Amniotic stem cell (primary cell): ENCODE data around the gene TATDN3.
"Not testable (repeated sequence)": the region's sequence is repeated elsewhere in the genome, so short reads cannot be mapped to it uniquely, and the experiment has no call there.

ENCODE experiments used
- DNase-seq: peaks from one replicate; lab custom pipeline; 2025; lab: John Stamatoyannopoulos, UW

TATDN3 gene

DNA sequence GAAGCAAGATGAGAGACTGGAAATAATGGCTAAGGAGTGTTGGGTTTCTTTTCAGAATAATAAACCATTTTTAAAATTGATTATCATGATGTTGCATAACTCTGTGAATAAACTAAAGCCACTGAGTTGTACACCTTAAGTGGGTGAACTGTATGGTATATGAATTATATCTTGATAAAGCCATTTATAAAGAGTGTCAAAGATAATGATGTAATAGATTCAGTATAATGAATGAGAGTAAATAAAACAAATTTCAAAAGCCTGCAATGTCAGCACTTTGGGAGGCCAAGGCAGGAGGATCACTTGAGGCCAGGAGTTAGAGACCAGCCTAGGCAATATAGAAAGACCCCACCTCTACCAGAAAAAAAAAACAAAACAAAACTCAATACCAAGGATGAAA, 16.5 kb upstream of the TATDN3 start:
- no peak for DNase-seq

DNA sequence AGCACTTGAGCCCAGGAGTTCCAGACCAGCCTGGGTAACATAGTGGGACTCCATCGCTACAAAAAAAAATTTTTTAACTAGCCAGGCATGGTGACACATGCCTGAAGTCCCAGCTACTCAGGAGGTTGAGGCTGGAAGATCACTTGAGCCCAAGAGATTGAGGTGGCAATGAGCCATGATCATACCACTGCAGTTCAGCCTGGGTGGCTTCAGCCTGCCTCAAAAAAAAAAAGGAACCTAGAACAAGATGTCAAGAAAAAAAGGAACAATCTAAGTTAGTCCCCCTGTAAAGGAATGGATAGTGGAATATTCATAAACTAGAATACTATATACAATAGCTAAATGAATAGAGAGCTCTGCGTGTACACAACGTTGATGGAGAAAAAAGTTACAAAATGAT, 14.5 kb upstream of the TATDN3 start:
- no peak for DNase-seq

DNA sequence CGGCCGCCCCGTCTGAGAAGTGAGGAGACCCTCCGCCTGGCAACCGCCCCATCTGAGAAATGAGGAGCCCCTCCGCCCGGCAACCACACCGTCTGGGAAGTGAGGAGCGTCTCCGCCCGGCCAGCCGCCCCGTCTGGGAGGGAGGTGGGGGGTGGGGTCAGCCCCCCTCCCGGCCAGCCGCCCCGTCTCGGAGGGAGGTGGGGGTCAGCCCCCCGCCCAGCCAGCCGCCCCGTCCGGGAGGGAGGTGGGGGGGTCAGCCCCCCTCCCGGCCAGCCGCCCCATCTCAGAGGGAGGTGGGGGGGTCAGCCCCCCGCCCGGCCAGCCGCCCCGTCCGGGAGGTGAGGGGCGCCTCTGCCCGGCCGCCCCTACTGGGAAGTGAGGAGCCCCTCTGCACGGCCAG, 12.6 kb upstream of the TATDN3 start:
- not testable (repeated sequence) for DNase-seq

DNA sequence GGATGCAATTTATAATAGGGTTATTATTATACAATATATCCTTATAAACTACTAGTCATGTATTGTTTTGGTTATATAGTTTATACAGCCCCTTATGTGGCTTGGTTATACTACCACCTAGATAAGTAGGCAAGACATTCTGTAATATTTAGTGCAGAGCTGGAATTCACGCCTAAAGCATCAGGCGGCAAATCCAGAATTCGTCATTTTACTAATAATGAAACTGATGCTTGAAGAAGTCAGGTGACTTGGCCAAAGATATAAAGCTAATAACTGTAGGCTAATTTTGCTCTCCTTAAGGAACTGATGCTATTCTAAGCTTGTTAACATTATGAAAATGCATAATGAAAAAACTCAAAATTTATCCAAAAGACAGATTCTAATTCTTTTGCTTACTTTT, 10.9 kb upstream of the TATDN3 start:
- DNase-seq: no peak

DNA sequence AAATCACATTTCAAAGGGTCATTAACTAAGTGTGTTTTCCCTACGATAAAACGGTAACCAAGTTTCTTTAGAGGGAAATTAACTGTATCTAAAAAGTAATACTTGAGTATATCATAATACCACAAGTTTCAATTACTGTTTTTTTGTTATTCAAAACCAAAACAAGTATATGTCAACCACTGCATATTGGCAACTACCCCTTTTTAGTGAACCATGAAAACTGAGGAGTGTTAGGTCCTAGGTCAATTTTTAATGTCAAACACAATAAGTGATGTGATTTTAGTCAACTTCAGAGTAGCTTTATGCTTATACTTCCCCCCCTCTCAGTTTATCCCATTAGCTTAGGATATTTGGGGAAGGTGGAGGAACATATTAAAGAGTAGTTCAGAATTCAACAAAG, 10.5 kb upstream of the TATDN3 start:
- DNase-seq: no peak

DNA sequence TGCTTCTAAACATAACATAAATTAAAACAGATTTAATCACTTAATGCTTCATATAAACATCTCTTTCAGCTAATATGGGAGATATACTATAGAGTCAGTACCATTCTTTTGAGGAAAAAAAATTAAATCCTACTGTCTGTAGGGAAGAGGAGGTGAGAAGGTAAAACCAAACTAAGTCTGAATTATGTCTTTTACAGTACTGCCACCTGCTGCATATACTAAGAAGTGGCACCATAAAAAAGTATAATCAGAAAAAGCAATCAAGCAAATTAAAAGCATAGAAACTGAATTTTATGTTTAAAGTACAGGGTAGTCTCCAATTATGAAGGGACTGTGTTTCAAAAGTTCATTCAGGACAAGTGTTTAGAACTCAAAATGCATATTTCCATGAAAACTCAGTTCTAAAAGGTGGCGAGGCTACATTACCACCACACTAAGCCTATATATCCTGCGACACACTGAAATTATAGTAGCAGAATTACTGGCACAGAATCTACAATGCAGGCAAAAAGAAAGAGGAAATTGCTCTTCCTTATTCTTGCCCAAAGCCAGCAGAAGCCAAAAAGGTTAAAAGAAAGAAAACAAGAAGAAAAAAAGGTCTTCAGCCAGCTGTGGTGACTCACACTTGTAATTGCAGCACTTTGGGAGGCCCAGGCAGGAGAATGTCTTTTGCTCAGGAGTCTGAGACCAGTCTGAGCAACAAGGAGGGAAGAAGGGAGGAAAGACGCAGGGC, 9.1 kb upstream of the TATDN3 start:
- DNase-seq: peak; percentile 17

DNA sequence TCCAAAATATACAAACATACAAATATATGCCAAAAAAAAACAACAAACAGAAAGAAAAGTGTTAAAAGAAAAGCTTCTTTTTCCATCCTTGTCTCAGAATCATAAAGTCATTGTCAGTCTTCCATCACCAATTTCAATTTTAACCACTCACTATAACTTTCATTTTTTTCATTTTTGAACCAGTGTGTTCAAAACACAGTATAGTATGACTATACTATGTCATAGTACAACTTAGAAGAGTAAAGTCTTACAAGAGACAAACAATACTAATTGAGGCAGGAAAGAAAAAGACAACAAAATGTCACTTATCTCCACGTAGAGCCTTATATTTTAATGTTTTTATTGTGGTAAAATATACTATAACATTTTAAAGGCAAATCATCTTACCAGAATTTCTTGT, 7.7 kb upstream of the TATDN3 start:
- DNase-seq: no peak

DNA sequence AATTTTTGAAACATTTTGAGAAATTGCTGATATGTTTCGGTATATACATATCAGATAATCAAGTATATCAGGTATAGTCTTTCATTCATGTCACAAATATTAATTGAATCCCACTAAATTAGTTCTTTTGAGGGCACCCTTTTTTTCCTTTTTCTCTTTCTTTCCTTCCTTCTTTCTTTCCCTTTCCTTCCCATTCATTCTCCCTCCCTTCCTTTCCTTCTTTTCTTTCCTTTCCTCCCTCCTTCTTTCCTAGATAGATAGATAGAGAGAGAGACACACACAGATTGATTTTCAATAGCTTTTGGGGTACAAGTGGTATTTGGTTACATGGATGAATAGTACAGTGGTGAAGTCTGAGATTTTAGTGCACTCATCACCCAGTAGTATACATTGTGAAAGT, 5.8 kb upstream of the TATDN3 start:
- no peak for DNase-seq

DNA sequence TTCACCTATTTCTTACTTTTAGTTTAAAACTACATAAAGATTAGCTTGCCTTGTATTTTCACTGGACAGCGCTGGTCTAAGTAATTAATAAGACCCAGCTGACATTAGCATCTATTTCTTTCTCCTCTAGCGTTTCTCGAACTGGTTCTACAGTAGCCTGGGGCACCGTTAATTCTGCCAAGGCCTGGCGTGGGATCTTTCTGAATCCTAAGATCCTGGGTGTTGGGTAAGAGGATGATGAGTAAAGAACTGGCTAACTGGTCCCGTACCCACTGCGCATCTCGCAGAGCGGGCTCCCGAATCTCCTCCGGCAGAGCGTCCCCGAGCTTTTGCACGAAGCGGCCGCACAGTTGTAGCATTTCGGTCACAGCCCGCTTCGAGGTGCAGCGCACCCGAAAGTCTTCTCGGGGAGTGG, 426 bp upstream of the TATDN3 start:
- peak; percentile 41 for DNase-seq

DNA sequence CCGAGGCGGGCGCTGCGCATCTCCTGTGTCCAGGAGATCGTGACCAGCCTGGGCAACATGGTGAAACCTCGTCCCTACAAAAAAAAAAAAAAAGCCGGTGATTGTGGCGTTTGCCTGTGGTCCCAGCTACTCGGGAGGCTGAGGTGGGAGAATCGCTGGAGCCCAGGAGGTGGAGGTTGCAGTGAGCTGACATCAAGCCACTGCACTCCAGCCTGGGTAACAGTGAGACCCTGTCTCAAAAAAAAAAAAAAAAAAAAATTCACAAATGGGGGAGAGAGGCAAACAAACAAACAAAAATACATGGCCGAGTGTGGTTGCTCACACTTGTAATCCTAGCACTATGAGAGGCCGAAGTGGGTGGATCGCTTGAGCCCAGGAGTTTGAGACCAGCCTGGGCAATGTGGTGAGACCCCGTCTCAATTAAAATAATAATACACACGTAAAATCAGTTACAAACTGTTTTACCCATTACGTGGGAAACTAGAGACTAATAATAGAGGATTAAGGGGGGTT, 758 bp downstream of the TATDN3 start:
- DNase-seq: no peak

DNA sequence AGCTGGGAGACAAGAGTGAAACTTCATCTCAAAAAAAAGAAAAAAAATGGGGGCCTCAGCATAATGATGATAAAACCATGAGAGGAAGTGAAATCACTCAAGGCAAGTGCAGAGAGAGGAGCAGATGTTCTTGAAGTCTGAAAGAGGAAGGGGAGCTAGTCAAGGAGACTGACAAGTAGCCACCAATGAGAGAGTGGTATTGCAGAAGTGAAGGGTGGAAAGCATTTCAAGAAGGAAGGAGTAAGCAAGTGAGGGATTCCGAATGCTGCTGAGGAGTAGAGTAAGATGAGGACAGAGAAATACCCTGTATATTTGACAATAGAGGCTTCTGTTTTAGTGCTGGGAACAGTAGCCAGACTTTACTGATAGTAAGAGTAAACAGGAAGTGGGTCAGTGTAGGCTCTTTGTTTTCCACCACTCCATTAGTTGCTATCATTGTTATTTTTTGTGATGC, 2.9 kb downstream of the TATDN3 start:
- no peak for DNase-seq

DNA sequence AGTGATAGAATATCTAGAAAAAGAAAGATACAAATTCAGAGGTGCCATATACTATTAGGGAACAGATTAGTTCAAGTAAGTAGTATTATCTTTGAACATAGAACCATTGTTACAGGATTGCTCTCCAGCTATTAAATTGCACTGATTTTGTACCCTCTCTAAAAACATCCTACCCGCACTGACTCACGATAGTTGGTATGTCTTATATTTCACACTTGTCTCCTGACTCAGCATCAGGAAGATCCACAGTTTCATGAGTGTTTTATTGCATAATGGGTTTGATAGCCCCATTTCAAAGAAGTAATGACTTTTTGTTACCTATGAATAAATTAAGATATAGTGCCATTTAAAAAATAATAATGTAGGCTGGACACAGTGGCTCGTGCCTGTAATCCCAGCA, 6.0 kb downstream of the TATDN3 start:
- no peak for DNase-seq

DNA sequence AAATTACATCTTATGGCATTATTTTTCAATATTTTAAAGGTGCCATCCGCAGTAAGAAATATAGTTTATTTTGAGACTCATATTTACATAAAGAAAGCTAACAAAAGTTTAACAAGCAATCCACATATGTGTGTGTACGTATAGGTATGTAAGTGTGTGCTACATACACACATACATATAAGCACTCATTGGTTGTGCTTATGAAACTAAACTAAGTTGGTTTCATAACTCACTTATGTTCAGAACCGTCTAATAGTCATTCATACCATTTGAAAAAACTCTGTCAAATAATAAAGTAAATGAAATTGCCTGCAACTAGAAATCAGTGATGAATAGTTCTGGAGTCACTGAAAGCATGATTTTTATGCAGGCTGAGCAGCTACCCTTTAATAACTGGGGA, 14.1 kb downstream of the TATDN3 start:
- DNase-seq: no peak

DNA sequence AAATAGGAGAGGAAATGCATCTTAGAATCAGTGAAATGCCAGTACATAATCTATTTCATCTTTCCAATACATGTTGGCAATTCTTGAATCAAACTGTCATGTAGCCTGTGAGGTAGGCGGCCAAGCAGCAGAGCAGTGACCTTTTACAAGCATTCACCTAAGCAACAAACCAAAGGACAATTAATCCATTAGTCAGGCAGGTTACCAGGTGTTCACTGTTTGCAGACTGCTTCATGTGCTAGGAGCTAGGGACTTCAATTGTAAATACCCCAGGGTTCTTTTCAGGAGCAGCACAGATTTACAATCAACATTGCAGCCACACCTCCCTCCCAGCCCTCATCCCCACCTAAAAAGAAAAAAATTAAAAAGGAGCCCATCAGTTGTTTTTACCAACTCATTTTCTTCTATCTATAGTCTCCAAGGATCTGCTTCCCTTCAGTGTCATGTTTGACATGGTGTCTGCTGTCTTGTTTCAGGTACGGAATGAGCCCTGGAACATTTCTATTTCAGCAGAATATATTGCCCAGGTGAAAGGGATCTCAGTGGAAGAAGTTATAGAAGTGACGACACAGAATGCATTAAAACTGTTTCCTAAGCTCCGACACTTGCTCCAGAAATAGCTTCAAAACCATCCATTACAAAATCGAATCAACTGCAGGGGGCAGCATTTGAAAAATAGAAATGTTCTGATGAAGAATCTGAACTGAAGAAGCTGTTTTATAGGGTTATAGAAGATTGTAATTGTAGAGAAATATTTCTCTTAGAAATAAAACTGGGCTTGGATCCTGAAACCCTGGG, 23.0 kb downstream of the TATDN3 start:
- DNase-seq: no peak

DNA sequence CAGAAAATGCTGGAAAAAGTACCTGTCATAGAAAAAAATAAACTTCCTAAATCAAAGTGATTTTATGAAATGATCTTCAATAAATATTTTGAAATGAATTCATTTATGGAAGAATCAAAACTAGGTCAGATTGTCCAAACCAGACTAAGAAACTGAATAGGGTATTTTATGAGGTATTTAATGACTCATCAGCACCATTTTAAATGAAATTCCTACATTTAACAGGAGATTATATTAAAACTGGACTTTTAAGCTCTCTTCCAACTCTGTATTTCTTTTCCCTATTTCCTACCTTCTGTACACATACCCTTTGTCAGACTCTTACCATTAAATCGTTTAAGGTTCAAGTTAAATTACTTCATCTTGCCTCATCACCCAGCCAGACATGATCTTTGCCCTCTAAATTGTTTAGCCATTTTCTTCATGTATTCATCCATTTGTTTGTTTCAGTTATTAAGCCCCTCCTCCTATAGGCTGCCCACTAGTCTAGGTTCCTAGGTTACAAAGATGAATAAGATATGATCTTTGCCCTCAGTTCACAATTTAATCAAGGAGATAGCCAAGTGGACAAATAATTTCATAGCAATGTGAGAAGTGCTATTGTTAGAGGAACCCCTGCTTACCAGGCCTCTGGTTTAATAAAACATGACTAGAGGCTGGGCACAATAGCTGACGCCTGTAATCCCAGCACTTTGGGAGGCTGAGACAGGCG, 25.0 kb downstream of the TATDN3 start:
- DNase-seq: no peak

DNA sequence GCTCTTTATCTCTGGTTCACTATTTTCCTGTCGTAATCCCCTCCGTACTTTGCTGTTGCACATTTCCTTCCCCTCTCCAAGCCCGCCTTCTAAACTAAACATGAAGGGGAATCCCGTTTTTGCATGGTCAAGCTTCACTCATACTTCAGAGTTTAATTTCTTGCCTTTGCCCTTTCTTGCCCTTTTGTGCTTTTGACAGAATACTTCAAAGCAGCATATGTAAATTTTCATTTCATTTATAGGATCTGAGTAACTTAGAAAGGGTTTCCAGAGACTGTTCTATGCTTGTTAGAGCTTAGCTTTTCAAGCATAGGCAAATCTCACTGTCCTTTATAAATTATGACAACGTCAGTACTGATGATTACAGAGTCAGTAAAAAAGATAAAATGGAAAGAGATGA, 28.0 kb downstream of the TATDN3 start:
- no peak for DNase-seq

DNA sequence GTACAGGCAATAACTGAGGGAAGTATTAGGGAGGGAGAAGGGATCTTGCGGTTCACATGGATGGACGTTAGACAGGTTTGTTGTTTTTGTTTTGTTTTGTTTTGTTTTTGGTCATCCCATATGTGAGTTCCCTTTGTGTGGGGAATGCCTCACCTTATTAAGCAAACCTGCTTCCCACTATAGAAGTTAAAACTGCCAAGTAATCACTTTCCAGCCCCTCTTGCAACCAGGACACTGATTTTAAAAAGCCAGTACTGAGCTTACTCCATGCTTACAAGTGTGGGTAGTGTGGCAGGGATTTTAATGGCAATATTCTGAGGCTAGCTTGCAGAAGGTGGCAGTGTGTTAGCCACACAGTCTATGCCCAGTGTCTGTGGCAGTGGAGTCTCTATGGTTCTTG, 29.3 kb downstream of the TATDN3 start:
- DNase-seq: no peak

DNA sequence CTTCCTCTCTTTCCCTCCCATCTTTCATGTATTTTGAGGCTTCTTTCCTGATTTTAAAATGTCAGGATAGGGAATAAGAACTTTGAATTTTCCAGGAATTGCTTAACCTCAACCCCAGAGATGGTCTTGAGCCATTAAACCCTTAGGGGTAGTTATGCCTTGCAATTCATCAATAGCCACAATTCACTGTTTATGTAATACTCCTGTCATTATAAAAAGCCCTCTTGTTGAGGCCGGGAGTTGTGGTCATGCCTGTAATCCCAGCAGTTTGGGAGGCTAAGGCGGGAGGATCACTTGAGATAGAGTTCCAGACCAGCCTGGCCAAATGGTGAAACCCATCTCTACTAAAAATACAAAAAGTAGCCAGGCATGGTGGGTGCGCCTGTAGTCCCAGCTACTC, 31.3 kb downstream of the TATDN3 start:
- no peak for DNase-seq

DNA sequence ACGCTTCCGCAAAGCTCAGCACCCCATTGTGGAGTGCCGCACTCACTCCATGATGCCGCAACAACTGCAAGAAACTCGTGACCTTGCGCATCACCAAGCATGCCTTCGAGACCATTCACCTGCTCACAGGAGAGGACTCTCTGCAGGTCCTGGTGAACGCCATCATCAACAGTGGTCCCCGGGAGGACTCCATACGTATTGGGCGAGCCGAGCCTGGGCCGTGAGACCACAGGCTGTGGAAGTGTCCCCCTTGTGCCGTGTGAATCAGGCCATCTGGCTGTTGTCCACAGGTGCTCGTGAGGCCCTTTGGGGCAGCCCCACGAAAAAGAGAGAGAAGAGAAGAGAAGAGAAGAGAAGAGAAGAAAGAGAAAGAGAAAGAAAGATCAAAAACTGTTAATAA, 32.5 kb downstream of the TATDN3 start:
- no peak for DNase-seq

DNA sequence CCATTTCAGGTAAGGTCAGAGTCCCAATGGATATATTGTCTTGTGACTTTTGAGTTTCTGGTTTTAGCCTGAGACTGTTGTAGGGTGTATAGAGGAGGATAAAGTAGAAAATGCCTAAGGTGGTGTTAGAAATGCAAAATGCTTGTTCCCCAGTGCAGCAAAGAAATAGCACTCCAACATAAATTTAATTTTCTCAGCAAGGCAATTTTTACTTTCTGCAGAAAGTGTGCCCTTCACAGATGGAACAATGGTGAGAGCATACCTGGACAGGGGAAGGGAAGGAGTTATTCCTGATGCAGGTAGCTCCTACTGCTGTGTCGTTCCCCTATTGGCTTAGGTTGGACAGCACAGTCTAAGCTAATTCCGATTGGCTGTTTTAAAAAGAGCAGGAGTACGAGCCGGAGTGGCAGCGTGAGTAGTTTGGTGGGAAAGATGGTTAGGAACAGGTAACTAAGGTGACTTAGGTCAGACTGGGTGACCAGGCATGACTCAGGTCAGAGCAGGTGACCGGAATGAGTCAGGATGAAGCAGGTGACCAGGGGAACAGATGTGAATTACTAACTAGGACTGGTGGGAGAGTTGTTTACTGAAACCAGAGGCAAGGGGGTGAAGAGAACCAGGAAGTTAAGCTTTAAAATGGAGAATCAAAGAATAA, 34.2 kb downstream of the TATDN3 start:
- no peak for DNase-seq

DNA sequence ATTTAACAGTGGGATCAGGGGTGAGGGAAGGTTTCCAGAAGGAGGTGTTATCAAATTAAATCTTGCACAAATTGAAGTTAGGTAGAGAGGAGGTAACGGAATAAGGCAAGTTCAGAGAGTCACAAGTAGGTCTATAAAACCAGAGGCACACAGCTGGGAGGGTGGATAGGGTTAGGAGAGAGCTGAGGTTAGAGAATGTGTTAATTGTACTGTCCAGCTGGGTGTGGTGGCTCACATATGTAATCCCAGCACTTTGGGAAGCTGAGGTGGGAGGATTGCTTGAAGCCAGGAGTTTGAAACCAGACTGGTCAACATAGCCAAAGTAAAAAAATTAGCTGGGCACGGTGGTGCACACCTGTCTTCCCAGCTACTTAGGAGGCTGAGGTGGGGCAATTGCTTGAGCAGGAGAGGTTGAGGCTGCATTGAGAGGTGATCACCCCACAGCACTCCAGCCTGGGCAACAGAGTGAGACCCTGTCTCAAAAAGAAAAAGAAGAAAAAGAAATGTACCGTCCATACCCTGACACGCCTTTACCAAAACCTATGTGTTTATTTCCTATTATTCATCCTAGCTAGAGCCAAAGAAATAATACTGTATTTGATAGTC, 35.6 kb downstream of the TATDN3 start:
- DNase-seq: no peak

DNA sequence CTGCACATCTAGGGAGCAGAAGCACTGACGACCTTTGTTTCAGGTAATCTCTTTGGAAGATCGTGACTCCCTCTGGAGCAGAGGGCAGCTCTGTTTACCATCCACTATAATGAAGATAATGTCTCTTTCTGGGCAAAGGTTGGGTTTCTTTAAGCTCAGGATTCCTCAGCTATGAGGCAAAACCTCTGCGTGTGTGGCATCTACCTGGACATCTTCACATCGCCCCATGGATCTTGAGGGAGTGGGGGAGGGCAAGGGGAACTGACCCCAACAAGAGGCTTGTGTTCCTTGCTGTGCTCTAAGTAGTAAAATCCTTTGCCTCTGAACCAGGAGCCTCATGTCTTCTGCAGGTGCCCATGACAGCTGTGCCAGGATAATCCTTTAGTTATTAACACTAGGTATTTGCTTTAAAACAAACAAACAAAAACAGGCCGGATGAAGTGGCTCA, 36.2 kb downstream of the TATDN3 start:
- DNase-seq: no peak
